HL-60/S4 treated with phorbol 12-myristate 13-acetate at 8.2 ng/mL for 4 days and 3 days (cell line): ENCODE data around the gene RABL3.
"Not testable (repeated sequence)": the region's sequence is repeated elsewhere in the genome, so short reads cannot be mapped to it uniquely, and the experiment has no call there.

Source experiments
- in situ Hi-C: fragments of 300-500 bp; cut with MboI; formaldehyde crosslinking; loops from 2 replicates; pipeline ENCODE4 v1.15.0; 2022; ENCODE audit warnings: low sequenced_read_pairs

RABL3 gene

DNA sequence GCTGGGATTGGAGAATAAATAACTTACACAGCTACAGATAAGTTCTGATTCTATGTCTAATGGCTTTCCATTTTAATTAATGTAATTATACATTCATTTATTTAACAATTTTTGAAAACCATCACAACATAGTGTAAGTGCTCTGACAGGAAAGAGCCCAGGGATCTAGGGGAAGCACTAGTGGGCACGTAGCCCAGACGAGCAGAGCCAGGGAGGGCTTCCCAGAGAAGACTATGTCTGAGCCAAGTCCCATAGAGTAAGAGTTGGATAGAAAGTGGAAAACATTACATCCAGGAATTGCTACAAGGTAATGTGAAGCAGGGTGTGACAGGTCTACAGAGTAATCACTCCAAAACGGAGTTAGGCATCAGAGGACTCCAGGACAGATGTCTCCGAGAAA is 57.4 kb downstream of the RABL3 start:
- in situ Hi-C loops = no loop called here

GRCh38 chr3:120683671-120684301 is 58.5 kb downstream of the RABL3 start:
- in situ Hi-C loops = no loop called here

GRCh38 chr3:120683213-120683612 is 59.1 kb downstream of the RABL3 start:
- in situ Hi-C loops = no loop called here

- in situ Hi-C loops = no loop called here
These were observed 60.1 kb downstream of the RABL3 start, which contains the start of gene HGD for GRCh38 chr3:120682095-120682681. Gene HGD, minus strand, starts transcription at chr3:120682239. Its CDS starts 128 bp downstream, at chr3:120682111.

- in situ Hi-C loops = no loop called here
These were observed 60.7 kb downstream of the RABL3 start for GRCh38 chr3:120681506-120682038.

GRCh38 chr3:120681018-120681417 is 61.3 kb downstream of the RABL3 start:
- in situ Hi-C loops = no loop called here

GRCh38 chr3:120680193-120680894 is 62.0 kb downstream of the RABL3 start:
- in situ Hi-C loops = no loop called here

- in situ Hi-C loops = no loop called here
These were observed 63.3 kb downstream of the RABL3 start for GRCh38 chr3:120678984-120679383.

DNA sequence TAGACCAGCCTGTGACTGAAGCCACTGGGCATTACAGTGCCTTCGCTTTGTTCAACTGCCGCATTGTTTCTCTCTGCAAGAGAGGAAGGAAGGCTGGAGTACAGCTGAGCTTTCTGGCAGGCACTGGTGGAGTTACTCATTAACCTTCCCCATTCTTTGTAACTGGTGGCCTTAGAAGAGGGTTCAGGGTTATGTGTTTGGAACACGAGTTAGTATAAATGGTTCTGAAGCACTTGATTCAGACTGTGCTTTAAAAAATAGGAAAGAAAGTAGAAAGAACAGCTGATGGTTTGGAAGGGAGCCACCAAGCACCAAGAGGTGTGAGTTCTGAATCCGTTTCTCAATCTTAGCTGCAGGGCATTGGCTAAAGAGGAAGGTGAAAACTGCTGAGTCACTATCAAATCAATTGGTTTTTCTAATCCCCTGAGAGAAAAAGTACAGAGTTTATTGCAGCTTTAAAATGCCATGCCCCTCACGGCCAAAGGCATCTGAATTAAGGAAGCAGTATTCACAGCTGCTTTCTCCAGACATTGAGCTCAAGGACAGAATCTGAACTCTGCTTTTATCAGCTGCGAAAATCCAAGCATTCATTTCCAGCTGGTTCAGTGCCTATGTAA is 63.9 kb downstream of the RABL3 start:
- in situ Hi-C loops = no loop called here

DNA sequence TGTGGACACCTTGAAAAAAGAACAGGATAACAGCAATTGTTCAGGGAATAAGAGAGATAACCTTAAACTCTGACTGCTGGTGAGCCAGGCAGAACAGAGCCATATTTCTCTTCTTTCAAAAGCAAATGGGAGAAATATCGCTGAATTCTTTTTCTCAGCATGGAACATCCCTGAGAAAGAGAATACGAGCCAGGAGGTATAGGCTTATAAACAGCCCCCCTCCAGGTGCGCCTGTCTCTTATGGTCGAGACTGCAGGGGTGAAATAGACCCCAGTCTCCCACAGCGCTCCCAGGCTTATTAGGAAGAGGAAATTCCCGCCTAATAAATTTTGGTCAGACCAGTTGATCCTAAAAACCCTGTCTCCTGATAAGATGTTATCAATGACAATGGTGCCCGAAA is 65.1 kb downstream of the RABL3 start:
- in situ Hi-C loops = not testable (repeated sequence)

DNA sequence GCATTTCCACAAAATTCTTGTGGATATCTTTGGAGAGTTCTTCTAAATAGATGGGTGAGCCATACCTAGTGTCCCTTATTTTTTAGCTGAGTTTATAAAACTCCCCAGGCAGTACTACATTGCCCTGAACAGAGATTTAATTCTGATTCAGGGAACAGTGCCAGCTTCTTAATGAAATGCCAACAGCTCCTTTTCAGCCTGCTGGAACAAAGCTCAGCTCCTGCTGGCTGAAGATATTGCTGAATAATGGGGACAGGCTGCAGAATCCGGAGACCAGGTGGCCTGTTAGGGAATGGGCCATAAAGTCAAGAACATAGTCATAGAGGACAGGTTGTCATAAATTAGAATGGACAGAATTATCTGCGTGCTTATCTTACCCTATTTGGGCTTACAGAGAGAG is 69.2 kb downstream of the RABL3 start:
- in situ Hi-C loops = no loop called here

DNA sequence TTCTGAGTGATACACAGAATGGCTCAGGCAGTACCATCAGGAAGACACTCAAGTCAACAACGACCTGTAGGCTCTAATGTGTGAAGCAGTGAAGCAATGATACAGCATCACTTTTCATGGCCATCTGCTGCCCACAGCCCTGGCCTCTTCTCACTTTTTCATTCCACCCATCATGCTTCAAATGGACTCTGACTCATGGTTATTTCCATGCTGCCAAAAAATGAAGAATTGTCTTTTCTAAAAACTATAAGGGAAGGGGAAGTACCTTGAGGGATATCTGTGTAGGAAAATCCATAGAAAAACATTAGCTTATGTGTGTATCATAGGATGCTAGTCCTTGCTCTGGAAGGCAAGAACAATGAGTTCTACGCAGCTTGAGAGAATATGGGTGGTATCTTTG is 71.7 kb downstream of the RABL3 start:
- in situ Hi-C loops = no loop called here

- in situ Hi-C loops = no loop called here
These were observed 77.4 kb downstream of the RABL3 start for GRCh38 chr3:120664926-120665325.

DNA sequence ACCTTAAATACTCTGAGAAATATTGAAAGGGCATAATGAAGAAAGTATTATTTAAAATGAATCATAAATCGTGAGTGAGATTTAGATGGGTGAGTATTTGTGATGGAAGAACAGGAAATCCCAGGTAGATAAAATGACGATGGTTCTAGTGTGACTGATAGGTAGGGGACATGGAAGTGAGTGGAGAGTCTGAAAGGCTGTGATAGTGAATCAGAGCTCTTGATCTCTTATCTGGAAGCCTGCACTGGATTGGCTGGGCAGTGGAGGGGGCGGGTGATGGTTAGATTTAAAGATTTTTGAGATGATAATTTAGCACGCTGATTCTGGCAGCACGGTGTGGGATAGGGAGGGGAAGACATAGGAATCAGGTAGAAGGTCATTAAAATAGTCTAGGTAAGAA is 80.4 kb downstream of the RABL3 start:
- in situ Hi-C loops = no loop called here

DNA sequence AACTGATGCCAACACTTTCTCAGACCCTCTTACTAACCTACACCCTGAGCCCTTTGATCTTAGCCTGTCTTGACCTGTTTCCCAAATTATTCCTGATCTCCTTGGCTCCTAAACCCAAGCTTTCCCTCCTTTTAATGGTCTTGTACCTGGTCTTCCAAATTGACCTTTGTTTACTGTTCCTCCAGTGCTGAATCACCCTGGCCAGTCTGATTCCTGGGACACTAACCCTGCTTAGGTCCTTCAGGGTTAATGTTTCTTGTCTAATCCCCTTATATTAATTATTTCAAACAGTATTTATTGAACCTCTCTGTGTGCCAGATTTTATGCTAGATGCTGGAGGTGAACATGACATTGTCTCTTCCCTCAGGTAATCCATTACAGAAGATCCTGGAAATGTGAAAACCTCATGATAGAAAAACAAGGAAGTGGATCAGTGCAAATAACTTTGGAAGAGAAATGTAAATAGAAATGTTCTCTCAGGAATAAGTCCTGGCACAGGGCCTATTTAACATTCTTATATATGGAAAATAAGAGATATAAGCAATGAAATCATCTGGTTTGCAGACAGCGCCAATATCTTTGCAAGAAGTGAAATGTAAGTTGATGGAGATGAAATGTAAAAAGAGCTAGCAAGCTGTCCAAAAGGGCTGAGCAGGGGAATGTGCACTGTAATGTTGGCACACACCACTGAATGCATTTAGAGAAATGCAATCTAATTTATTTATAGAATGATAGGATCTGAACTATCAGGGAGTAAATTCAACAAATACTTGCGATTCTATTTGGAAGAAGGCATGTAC is 81.0 kb downstream of the RABL3 start:
- in situ Hi-C loops = no loop called here

- in situ Hi-C loops = no loop called here
These were observed 82.5 kb downstream of the RABL3 start for GRCh38 chr3:120659834-120660233.

- in situ Hi-C loops = no loop called here
These were observed 83.0 kb downstream of the RABL3 start for GRCh38 chr3:120659285-120659684.

DNA sequence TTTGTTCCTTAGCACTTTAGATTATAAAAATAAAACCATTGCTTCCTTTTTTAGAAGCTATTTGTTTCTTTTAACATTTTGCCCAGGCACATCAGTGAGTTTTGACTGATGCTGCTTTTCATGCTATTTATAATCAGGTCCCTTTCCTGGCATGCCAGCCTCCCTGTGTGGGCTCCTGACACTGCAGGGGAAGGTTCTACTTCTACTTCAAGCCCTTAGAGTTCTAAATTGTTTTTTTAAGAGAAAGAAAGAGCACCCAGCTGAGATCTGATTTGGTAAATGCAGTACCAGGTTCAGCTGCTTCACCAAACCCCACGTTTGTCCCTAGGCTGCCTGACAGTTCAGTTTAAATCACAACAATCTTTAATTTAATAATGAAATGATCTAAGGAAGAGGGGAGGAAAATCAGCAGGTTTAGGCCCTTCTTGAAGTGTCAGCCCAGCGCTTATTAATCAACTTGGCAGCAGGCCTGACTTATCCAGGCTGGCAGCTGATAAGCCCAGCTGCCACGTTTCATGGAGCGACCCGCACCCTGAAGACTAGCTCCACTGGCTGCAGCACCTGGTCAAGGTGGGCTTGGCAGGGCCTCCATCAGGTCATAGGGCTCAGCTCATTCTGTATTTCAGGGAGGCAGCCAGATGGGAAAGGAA is 89.3 kb downstream of the RABL3 start:
- in situ Hi-C loops = no loop called here

- in situ Hi-C loops = no loop called here
These were observed 90.0 kb downstream of the RABL3 start for GRCh38 chr3:120652281-120652680.

DNA sequence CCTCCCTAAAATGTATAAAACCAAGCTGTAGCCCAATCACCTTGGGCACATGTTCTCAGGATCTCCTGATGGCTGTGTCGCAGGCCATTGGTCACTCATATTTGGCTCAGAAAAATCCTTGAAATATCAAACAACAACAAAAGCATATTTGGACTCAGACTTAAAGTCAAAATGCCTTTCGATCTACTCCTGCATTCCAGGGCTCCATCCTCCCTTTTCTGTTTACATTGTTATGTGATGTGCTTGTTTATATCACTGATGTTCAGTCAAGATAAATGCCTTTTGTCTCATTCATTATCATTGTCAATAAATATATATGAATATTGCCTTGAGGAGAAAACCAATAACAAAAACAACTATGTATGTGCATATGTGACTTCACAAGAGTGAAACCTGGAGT is 92.0 kb downstream of the RABL3 start:
- in situ Hi-C loops = no loop called here
